H1 (cell line): ENCODE results near the gene CX3CL1. TPM values are rescaled to one million over a fixed set of nuclear protein-coding genes. Genes with fewer than 3 reads are reported as not detected.

ENCODE experiments used
- EGR1 ChIP-seq: IDR thresholded peaks from 2 replicates; pipeline ENCODE4 v1.6.1; 2011; ENCODE audit warnings: low read depth, low read length, borderline replicate concordance
- FOSL1 ChIP-seq: IDR thresholded peaks from 2 replicates; pipeline ENCODE4 v1.6.1; 2011; ENCODE audit warnings: mild to moderate bottlenecking, low read depth, low read length, moderate library complexity; ENCODE audit not compliant: insufficient read depth
- RBBP5 ChIP-seq: IDR thresholded peaks from 2 replicates; pipeline ENCODE4 v1.7.1; 2012; ENCODE audit warnings: low read depth, mild to moderate bottlenecking, inconsistent platforms, low read length, moderate library complexity, borderline replicate concordance
- SIX5 ChIP-seq: IDR thresholded peaks from 2 replicates; pipeline ENCODE4 v1.6.1; 2011; ENCODE audit warnings: mild to moderate bottlenecking, low read depth, low read length
- SP2 ChIP-seq: IDR thresholded peaks from 2 replicates; pipeline ENCODE4 v1.6.1; 2012; ENCODE audit warnings: mild to moderate bottlenecking, low read length, inconsistent platforms
- SP4 ChIP-seq: IDR thresholded peaks from 2 replicates; pipeline ENCODE4 v1.6.1; 2012; ENCODE audit warnings: low read length, inconsistent platforms
- SUZ12 ChIP-seq: fragments of 200-600 bp; sonication (generic); IDR thresholded peaks from 2 replicates; pipeline ENCODE4 v1.6.1; 2012; ENCODE audit warnings: mild to moderate bottlenecking, inconsistent platforms, low read length, moderate library complexity, mixed read lengths
- polyA plus RNA-seq, 7 experiments: library from polyadenylated mRNA; depleted of rRNA in 3 of 7; stranded (reverse) in 5 of 7; unstranded in 2 of 7; fragments of >200 nt in 5 of 7; fragments of 200-250 nt in 2 of 7; gene quantifications; 1 replicate in 5 of 7; 2 replicates in 1 of 7; 4 replicates in 1 of 7; pipeline versions ENCODE4 v1.2.1 to v1.2.3, GENCODE V29; 2011 to 2013; ENCODE audit warnings: missing spikeins in 2 of 7, mixed read lengths in 2 of 7
- total RNA-seq: library from RNA; stranded (reverse); fragmentation: NEBNext Ultra II Directional; extraction: Animal tissue kit (Norgen Biotek cat#: 25700); gene quantifications from 2 replicates; pipeline ENCODE4 v1.2.1, GENCODE V29; 2021
- TF ChIP-seq, protein P1 (sequence below): fragments of 300-600 bp; sonication (generic); IDR thresholded peaks from 2 replicates; pipeline ENCODE4 v1.7.1; 2012; ENCODE audit warnings: low read length, moderate library complexity, mild to moderate bottlenecking, inconsistent platforms; ENCODE audit not compliant: insufficient replicate concordance

Gene CX3CL1
- total and polyA plus RNA-seq, 2 of the 8 experiments (the other 6 are each of a cell fraction or from before 2014, with no cell fraction given): 1.4 to 3.0 TPM

DNA sequence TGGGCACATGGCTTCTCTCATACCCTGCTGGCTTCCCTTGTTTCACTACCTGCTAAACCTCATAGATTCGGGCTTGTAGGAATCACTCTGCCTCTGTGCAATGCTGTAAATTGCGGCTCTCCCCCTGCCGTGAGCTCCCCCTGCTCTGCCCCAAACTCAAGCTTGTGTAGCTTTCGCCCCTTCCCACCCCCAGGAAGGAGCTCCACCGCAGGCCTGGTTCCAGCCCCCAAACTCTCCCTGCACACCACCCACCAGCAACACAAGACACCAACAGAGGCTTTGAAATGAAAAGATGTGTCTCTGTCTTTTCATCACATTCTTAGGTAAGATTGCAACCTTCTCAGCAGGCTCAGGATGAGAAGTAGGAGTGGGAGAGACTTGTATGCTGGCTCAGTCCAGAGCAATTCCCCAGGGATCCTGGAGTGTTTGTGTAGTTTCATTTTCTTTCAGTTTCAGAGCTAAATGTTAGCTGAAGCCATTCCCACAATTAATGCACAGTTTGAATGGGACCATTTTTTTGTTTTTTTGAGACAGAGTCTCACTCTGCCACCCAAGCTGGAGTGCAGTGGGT is 14.2 kb downstream of the CX3CL1 start (continued):
- TF ChIP-seq RBBP5: no peak
- no peak for TF ChIP-seq EGR1
- no peak for TF ChIP-seq SP2
- TF ChIP-seq SP4: no peak
- TF ChIP-seq FOSL1: no peak
- TF ChIP-seq SUZ12: no peak
- no peak for TF ChIP-seq SIX5
- TF ChIP-seq, protein P1, sequence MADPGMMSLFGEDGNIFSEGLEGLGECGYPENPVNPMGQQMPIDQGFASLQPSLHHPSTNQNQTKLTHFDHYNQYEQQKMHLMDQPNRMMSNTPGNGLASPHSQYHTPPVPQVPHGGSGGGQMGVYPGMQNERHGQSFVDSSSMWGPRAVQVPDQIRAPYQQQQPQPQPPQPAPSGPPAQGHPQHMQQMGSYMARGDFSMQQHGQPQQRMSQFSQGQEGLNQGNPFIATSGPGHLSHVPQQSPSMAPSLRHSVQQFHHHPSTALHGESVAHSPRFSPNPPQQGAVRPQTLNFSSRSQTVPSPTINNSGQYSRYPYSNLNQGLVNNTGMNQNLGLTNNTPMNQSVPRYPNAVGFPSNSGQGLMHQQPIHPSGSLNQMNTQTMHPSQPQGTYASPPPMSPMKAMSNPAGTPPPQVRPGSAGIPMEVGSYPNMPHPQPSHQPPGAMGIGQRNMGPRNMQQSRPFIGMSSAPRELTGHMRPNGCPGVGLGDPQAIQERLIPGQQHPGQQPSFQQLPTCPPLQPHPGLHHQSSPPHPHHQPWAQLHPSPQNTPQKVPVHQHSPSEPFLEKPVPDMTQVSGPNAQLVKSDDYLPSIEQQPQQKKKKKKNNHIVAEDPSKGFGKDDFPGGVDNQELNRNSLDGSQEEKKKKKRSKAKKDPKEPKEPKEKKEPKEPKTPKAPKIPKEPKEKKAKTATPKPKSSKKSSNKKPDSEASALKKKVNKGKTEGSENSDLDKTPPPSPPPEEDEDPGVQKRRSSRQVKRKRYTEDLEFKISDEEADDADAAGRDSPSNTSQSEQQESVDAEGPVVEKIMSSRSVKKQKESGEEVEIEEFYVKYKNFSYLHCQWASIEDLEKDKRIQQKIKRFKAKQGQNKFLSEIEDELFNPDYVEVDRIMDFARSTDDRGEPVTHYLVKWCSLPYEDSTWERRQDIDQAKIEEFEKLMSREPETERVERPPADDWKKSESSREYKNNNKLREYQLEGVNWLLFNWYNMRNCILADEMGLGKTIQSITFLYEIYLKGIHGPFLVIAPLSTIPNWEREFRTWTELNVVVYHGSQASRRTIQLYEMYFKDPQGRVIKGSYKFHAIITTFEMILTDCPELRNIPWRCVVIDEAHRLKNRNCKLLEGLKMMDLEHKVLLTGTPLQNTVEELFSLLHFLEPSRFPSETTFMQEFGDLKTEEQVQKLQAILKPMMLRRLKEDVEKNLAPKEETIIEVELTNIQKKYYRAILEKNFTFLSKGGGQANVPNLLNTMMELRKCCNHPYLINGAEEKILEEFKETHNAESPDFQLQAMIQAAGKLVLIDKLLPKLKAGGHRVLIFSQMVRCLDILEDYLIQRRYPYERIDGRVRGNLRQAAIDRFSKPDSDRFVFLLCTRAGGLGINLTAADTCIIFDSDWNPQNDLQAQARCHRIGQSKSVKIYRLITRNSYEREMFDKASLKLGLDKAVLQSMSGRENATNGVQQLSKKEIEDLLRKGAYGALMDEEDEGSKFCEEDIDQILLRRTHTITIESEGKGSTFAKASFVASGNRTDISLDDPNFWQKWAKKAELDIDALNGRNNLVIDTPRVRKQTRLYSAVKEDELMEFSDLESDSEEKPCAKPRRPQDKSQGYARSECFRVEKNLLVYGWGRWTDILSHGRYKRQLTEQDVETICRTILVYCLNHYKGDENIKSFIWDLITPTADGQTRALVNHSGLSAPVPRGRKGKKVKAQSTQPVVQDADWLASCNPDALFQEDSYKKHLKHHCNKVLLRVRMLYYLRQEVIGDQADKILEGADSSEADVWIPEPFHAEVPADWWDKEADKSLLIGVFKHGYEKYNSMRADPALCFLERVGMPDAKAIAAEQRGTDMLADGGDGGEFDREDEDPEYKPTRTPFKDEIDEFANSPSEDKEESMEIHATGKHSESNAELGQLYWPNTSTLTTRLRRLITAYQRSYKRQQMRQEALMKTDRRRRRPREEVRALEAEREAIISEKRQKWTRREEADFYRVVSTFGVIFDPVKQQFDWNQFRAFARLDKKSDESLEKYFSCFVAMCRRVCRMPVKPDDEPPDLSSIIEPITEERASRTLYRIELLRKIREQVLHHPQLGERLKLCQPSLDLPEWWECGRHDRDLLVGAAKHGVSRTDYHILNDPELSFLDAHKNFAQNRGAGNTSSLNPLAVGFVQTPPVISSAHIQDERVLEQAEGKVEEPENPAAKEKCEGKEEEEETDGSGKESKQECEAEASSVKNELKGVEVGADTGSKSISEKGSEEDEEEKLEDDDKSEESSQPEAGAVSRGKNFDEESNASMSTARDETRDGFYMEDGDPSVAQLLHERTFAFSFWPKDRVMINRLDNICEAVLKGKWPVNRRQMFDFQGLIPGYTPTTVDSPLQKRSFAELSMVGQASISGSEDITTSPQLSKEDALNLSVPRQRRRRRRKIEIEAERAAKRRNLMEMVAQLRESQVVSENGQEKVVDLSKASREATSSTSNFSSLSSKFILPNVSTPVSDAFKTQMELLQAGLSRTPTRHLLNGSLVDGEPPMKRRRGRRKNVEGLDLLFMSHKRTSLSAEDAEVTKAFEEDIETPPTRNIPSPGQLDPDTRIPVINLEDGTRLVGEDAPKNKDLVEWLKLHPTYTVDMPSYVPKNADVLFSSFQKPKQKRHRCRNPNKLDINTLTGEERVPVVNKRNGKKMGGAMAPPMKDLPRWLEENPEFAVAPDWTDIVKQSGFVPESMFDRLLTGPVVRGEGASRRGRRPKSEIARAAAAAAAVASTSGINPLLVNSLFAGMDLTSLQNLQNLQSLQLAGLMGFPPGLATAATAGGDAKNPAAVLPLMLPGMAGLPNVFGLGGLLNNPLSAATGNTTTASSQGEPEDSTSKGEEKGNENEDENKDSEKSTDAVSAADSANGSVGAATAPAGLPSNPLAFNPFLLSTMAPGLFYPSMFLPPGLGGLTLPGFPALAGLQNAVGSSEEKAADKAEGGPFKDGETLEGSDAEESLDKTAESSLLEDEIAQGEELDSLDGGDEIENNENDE: no peak
